ENCODE results near the gene SRPK2.

- no peak for TF ChIP-seq CTCF (conservative IDR thresholded peaks at IDR 0.05; ENCODE audit: low read depth, low read length)
- no peak for TF ChIP-seq EZH2phosphoT487 (IDR thresholded peaks at IDR 0.05; ENCODE audit: borderline replicate concordance, low read length)
- TF ChIP-seq EZH2 (IDR thresholded peaks at IDR 0.05; ENCODE audit: low read length, unreplicated experiment), result no peak
These were observed 203.3 kb downstream of the SRPK2 start for GRCh38 chr7:105185290-105186010.

All from PC-3 (cell line).